OCI-LY1 (cell line): ENCODE data around the gene FAHD2B.
"Not testable (repeated sequence)": the region's sequence is repeated elsewhere in the genome, so short reads cannot be mapped to it uniquely, and the experiment has no call there.

Source experiments
- EZH2 ChIP-seq: fragments of 200-600 bp; sonication (generic), shearing (Covaris generic); IDR thresholded peaks from 2 replicates; pipeline ENCODE4 v1.8.0; 2017; ENCODE audit warnings: borderline replicate concordance, mixed run types, mild to moderate bottlenecking, antibody characterized with exemption, low read length, moderate library complexity, mixed read lengths
- TF ChIP-seq, protein P1 (sequence below): fragments of 200-600 bp; sonication (generic), shearing (Covaris generic); IDR thresholded peaks from 2 replicates; pipeline ENCODE4 v1.5.1; 2017; ENCODE audit warnings: mild to moderate bottlenecking, antibody characterized with exemption, low read length, moderate library complexity, mixed read lengths

DNA sequence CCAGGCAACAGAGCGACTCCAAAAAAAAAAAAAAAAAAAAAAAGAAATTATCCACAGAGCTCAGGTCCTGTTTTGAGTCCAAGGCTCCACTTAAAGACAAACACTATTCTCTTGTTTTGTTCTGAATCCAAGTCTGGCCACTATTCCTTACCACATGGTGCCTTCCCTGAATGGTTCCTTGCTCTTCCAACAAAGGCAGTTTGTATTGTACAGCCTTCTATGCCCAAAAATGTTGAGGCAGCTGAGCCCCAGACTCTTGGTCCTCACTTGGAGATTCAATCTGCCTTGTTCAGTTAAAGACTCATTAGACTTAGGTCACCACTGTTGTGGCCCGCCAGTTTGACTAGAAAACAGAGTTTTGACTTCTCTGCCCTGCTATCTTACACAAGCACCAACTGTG, 1.7 kb downstream of the FAHD2B start:
- TF ChIP-seq, protein P1, sequence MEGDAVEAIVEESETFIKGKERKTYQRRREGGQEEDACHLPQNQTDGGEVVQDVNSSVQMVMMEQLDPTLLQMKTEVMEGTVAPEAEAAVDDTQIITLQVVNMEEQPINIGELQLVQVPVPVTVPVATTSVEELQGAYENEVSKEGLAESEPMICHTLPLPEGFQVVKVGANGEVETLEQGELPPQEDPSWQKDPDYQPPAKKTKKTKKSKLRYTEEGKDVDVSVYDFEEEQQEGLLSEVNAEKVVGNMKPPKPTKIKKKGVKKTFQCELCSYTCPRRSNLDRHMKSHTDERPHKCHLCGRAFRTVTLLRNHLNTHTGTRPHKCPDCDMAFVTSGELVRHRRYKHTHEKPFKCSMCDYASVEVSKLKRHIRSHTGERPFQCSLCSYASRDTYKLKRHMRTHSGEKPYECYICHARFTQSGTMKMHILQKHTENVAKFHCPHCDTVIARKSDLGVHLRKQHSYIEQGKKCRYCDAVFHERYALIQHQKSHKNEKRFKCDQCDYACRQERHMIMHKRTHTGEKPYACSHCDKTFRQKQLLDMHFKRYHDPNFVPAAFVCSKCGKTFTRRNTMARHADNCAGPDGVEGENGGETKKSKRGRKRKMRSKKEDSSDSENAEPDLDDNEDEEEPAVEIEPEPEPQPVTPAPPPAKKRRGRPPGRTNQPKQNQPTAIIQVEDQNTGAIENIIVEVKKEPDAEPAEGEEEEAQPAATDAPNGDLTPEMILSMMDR, result not testable (repeated sequence)
- TF ChIP-seq EZH2, result not testable (repeated sequence)
